OCI-LY1 (cell line): ENCODE results near the gene NLRP1.

Source experiments
- CTCF ChIP-seq: fragments of 200-600 bp; sonication (generic), shearing (Covaris generic); IDR thresholded peaks from 2 replicates; pipeline ENCODE4 v1.5.1; 2017; ENCODE audit warnings: mild to moderate bottlenecking, antibody characterized with exemption, low read length, moderate library complexity, mixed read lengths
- EZH2 ChIP-seq: fragments of 200-600 bp; sonication (generic), shearing (Covaris generic); IDR thresholded peaks from 2 replicates; pipeline ENCODE4 v1.8.0; 2017; ENCODE audit warnings: borderline replicate concordance, mixed run types, mild to moderate bottlenecking, antibody characterized with exemption, low read length, moderate library complexity, mixed read lengths

- TF ChIP-seq CTCF (no peak), EZH2 (no peak)
These were observed 36.7 kb upstream of the NLRP1 start for GRCh38 chr17:5621026-5621425.
